Stimulated activated CD8-positive, alpha-beta memory T cell treated with anti-CD3 and anti-CD28 coated beads, Interleukin-15, amount 100 ng/mL, for 24 hours (primary cell): ENCODE measurements around the gene LILRB5.
"Not testable (repeated sequence)": the region's sequence is repeated elsewhere in the genome, so short reads cannot be mapped to it uniquely, and the experiment has no call there.

Experiments used
- DNase-seq: peaks from one replicate; pipeline ENCODE4 v3.0.0-alpha.2; 2020; ENCODE audit warnings: low read depth

Gene LILRB5

DNA sequence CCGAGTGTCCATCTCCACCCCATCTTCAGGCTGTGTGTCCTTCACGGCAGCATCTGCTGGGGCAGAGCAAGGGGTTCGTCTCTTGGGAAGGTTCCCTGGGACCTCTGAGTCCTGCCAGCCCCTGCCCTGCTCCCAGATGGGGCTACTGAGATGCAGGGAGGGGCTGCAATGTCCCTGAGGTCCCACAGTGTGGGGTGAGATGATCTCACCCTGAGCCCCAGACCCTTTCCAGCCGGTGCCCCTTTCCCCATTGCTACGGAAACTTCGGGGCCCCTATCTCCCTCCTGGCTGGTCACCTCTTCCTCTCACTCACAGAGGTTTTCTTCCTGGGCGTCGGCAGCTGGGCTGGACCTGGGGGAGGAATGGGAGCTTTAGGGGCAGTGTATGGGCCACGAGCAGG lies 18.9 kb upstream of the LILRB5 start:
- no peak for DNase-seq

DNA sequence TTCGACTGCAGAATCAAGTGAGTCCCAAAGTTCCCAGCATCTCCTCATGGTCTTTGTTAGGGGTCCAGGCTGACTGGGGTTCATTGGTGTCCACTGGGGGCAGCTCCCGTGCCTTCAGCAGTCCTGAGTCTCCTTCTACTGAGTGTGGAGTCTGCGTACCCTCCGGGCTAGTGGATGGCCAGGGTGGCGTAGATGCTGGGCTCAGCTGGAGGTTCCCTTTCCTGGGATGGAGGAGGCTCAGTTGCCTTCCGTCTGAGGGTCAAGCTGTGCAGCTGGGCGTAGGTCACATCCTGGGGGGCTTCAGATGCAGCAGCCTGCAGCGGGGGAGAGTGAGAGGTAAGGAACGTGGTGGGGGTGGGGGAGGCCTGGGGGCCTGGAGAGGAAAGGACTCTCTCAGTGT lies 17.4 kb upstream of the LILRB5 start:
- not testable (repeated sequence) for DNase-seq

DNA sequence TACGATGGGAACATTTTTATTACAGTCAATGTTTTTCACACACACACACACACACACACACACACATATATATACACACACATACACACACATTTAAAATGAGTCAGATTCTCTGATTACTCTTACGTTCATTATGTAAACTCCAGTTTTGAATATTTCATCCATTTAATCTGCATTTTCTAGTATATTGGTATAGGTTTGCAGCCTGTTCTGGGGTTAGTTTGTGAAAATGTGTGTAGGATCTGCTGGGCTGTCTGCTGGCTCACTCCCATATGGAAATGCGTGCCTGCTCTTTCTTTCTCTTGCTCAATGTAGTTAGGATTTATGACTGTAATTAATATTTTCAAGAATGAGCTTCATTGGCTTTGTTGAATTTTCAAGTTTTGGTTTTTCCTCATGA lies 16.7 kb upstream of the LILRB5 start:
- no peak for DNase-seq

DNA sequence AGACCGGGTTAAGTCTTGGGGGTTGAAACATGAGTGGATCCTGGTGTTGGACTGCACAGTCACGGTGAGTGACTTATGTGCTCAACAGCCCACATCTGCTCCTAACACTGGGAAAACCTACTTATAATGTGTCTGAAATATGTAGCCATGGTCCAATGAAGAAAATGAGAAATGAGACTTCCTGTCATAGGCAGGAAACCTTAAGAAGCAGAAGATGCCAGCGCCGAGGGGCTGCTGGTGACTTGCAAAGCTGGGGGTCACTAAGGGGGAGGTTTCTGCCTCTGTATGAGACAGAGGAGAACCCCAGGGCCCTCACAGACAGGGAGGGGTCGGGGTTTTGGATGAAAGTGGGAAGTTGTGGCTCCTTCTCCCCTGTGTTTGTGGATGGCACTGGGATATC lies 15.1 kb upstream of the LILRB5 start:
- not testable (repeated sequence) for DNase-seq

DNA sequence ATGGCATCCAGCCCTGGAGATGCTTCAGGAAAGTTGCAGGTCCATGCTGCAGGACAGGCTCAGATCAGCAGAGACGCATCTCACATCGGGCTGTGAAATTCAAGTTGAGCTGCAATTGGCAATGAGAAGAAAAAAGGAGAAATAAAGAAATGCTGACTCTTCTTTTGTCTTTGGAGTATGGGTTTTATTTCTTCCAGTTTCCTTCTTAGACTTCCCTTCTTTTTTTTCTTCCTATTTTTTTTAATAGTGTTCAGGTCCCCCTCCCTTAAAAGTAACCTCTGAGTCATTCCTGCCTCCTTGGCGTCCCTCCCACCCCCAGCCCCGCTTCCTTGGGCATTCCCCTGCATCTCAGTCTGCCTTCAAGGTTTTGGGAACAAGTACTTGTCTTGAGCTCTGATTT lies 14.5 kb upstream of the LILRB5 start:
- DNase-seq: not testable (repeated sequence)

DNA sequence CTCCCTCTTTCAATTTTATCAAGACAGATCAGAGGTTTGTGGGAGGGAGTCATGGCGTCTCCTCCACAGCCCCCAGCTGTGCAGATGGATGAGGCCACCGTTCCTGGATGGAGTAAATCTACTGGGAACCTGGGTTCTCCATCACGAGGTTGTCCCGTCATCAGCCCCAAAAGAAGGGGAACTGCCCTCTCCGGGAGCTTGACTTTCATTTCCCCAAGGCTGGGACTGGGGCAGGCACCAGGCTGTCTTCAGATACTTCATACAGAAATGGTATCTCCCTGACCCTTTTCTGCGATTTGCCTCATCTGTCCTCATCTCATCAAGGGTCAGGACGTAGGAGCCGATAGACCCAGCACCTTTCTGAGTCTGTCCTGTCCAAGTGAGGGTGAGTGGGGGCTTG lies 14.0 kb upstream of the LILRB5 start:
- DNase-seq: no peak

DNA sequence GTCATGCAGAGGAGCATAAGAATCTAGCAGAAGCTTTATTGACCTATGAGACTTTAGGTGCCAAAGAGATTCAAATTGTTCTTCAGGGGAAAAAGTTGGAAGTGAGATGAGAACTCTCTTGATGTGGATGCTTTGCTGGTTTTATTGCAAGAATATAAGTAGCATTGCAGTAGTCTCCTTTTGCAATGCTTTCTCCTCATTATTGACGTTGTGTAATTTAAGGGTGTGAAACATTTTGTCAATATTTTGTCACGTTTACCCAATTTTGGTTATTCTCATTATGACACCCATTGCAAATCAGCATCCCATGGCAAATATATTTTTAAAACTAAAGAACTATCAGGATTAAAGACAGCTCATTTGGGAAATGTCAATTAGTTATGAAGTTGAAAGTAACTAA lies 11.9 kb upstream of the LILRB5 start:
- no peak for DNase-seq

DNA sequence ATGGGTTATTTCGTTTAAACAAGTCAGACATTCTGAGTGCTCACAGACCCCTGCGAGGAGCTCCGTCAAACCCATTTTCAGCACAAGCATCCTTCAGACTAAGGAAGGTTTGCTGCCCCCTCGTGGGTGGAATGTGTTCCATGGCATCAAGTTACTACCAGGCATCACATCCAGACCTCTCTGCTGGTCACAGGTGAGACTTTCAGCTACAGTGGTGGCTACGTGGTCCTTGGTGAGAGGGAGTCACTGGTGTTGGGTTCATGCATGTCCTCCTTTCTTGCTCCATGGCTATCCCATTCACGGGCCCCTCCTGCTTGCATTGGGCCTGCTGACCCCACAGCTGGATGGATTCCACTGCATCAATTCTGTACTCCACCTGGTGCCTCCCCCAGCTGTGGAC lies 9.1 kb upstream of the LILRB5 start:
- DNase-seq: peak; percentile 37

DNA sequence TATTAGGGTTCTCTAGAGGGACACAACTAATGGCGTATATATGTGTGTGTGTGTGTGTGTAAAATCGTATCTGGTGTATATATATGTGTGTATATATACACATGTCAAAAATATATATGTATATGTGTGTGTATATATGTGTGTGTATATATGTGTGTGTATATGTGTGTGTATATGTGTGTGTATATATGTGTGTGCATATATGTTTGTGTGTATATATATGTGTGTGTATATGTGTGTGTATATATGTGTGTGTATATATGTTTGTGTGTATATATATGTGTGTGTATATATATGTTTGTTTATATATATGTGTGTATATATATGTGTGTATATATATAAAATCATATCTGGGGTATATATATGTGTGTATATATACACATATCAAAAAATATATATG lies 5.4 kb upstream of the LILRB5 start:
- no peak for DNase-seq

DNA sequence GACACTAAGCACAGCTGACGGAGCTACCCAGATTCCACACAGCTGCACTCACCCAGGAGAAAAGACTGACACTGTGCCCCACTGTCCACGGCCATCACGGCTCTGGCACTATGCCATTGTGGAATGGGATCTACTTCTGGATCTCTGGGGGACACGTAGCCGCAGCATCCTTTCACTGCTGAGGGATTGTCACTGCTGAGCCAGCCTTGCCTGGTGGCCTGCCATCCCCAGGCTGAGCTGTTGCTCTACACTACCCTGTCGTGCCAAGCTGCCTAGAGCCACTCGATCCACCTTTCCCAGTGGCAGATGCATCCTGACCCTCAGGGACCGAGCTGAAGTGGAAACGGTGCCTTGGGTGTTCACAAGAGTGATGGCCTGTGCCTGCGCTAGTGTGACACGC lies 5.0 kb upstream of the LILRB5 start:
- DNase-seq: no peak

DNA sequence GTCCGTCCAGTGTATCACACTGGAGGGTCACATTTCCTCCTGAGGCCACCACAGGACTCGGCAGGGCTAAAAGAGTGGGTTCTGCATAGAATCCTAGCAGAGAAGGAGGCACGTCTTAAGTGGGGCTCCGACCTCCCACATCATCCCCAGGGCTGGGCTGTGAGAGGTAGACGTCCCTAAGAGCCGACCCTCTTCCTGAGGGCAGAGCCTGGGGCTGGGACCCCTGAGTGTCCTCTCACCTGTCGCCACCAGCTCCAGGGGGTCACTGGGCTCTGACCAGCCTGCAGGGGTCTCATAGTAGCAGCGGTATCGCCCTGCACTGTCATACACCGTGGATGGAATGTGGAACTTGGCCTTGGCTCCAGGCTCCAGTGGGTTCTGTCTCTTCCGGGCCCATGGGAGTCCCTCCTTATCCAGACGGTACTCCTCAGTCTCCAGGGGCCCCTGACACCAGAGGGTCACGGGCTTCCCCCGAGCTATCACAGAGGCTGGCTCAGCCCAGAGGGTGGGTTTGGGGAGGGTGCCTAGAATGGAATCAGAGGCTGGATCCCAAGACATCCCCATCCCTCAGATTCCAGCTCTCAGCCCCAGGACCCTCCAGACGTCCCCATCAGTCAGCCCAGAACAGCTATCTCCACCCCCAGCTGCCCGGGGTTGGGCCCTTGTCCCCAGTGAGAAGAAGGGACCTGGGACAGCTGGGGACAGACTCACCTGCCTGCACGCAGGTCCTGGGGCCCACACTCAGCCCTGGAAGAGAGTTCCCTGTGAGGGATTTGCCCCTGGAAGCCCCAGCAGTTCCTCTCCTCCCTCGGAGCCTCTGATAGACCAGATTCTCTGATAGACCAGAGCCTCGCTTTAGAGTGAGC lies 590 bp downstream of the LILRB5 start:
- no peak for DNase-seq

DNA sequence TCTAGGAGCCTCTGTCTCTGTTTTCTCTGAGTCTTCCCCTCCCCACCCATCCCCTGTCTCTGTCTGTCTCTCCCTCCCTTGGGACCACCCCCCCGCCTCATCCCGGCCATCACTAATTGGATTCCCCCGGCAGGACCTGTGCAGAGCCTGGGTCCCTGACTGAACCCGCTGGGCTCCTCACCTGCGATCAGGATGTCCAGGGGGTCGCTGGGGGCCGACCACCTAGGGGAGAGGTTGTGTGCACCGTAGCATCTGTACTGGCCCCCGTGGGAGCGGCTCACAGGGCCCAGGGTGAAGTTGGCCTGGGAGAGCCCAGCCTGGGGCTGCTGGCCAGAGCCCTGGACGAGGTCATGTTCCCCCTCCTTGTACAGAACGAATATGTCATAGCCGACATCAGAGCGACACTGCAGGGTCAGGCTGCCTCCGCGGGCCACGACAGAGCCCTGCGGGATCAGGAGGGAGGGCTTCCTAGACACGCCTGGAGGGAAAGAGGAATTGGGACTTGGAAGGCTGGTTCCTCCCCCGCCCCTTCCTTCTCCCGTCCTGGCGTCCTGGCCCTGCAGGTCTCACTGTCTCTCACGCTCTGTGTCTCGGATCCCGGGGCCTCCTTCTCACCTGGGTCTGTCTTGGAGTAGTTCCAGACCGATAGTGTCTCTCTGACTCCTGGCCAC lies 1.8 kb downstream of the LILRB5 start:
- no peak for DNase-seq

DNA sequence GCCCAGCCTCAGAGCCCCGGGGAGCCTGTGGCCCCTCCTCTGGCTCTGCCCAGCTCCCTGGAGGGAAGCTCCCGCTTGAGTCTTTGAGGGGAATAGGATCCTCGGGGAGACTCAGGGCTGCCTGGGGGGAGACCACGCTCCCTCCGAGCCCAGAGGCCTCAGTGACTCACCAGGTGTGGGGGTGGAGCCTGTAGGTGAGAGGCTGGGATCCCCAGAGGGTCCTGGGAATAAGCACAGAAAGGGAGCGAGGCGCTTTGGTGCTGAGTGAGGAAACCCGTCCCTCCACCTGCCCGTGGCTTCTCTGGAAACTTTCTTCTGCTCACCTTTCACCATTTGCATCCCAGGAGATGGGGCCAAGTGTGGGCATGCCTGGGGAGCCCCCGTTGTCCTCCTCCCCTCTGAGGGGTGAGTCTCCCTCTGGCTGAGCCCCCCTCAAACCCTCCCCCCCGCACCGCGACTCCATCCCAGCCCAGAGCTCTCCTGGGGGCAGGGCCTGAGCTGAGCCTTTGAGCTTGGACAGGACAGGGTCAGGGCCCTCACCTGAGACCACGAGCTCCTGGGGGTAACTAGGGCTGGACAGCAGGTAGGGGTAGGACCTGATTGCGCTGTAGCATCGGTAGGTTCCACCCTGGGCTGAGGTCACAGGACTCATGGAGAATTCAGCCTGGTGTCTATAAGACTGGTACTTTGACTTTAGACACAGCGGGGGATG lies 2.7 kb downstream of the LILRB5 start:
- DNase-seq: no peak

DNA sequence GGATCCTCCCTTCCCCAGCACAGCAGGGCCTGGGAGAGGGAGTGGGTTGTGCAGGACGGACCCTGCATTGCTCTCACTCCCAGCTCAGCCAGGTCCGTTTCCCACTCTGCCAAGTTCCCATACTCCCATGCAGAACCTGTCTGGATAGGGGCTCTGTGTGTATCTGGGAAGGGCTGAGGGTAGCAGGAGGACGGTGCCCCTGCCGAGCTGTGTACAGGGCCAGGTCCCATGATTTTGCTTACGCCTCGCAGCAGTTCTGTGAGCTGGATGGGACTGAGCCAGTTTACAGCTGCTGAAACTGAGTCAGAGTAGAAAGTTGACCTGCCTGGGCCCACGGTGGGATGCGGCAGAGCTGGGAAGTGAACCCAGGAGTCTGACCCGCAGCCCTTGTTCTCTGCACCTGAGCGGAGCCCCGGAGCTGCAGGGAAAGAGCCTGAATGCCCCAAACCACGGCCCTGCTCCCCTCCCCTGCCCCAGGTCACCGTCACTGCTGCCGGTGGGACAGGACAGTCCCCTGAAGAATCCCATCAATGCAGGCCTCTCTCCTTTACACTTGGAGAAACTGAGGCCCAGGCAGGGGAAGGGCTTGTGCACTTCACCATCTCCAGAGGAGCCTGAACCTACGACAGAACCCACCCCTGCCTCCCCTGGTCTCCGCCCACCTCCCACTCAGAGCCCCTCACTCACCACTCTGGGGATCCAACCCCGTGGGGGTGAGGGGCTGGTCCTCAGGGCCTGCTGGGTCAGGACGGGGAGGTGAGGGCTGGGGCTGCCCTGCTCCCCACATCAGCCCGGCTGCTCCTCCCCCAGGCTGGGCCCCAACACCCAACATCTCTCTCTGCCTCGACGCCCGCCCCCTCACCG lies 3.5 kb downstream of the LILRB5 start:
- DNase-seq: no peak

DNA sequence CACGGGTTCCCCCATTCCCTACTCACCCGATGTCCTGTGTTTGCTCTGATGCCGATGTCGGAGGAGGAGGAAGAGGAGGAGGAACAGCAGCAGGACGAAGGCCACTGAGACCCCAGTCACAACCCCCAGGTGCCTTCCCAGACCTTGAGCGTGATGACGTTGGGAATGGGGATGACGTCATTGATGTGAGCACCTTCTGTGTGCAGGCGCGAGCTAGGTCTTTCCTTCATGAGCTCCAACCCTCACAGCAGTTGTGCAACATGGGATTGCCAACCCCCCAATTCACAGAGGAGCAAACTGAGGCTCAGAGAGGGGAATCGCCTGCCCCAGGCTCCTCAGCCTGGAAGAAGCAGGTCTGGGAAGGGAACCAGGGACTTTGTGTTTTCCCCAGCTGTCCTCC lies 4.2 kb downstream of the LILRB5 start:
- no peak for DNase-seq

DNA sequence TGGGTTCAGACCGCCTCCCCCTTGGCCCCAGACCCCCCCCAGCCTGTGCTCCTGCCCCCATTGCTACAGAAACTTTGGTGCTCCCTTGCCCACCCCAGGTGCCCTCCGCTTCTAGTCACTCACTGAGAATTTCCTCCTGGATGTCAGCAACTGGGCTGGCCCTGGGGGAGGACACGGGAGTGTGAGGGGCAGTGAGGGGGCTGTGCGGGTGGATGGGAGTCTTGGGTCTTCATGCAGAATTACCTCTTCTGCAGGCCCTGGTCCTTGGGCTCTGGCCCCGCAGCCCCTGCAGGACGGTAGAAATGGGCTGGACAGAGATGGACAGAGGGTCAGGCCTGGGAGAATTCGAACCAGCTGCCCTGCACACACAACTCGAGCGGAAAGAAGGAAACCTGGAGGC lies 4.8 kb downstream of the LILRB5 start:
- DNase-seq: no peak

DNA sequence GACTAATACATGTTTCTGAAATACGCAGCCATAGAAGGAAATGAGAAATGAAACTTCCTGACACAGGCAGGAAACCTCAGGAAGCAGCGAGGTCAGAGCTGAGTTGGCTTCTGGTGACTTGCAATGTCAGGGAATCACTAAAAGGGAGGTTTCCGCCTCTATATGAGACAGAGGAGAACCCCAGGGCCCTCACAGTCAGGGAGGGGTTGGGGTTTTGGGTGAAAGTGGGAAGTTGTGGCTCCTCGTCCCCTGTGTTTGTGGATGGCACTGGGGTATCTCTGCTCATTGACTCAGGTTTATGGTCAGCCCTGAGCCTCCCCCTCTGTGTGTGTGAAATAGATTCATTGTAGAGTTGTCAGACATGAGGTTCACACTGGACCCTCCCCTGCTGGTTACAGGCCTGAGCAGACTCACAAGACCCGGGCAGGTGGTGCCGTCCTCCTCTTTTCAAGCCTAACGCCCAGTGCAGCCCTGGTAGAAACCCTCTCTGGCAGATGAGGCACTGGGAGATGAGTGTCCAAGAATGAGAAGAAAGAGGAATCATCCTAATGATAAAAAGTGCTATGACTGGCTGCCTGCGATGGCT lies 9.0 kb downstream of the LILRB5 start:
- no peak for DNase-seq

DNA sequence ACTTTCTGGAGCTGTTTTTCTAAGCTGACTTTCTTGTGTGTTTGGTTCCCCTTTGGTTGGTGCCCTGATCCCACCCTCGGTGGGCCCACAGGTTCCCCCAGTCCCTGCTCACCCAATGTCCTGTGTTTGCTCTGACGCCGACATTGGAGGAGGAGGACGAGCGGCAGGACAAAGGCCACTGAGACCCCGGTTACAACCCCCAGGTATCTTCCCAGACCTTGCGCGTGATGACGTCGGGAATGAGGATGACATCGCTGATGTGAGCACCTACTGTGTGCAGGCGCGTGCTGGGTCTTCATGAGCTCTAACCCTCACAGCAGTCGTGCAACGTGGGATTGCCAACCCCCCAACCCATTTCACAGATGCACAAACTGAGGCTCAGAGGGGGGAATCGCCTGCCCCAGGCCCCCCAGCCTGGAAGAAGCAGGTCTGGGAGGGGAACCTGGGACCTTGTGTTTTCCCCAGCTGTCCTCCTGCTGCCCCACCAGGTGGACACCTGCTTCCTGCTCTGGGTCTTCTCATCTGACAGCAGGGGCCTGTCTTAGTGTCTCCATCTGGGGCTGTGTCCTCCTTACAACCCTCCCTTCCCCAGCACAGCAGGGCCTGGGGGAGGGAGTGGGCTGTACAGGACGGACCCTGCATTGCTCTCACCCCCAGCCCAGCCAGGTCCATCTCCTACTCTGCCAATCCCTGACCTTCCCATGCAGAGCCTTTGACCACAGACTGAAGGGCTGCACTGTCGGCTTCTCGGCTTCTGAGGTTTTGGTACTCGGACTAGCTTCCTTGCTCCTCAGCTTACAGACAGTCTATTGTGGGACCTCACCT lies 9.8 kb downstream of the LILRB5 start:
- DNase-seq: no peak

DNA sequence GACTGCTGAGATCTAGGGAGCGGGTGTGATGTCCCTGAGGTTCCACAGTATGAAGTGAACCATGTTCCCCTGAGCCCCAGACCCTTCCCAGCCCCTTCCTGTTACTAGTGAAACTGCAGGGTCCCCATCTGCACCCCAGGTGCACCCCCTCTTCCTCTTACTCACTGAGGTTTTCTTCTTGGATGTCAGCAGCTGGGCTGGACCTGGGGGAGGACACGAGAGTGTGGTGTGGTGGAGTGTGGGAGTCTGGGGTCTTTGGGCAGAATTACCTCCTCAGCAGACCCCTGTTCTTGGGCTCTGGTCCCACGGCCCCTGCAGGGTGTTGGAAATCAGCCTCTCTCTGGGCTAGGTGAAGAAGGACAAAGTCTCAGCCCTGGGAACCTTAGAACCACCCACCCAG lies 11.1 kb downstream of the LILRB5 start:
- no peak for DNase-seq

DNA sequence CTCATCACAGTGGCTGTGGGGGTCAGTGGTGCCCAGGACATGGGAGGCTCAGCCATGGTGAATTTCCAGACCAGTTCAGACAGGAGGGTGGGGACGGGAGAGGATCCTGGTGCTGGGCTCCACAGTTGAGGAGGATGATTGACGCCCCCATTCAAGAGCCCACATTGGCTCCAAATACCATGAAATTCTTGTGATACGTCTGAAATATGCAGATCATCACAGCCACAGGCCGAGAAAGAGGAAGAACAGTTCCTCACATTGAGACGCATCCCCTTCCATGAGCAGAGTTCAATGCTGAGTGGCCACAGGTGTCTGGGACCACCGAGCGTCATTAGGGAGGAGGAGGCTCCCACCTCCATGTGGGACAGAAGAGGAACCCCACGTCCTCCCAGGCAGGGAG lies 13.3 kb downstream of the LILRB5 start:
- DNase-seq: not testable (repeated sequence)

DNA sequence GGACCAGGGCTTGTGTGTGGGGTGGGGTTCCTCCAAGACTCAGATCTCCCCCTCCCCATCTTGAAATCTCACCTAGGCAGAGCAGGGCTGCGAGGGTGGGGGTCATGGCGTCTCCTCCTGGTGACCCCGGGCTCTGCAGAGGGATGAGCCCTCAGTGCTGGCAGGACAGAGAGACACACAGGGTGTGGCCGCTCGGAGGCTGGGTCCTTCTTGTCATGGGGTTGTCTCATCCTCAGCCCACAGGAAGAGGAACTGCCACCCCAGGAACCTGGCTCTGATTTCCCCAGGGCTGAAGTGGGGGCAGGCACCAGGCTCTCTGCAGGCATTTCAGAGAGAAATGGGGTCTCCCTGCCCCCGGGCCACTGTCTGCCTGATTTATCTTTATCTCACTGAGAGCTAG lies 14.4 kb downstream of the LILRB5 start, which contains the start of gene LILRA6:
Gene LILRA6, minus strand, starts transcription at position 145 of the 400 bp plus-strand sequence.
- not testable (repeated sequence) for DNase-seq
